ENCODE measurements around the gene AXDND1.

- TF ChIP-seq EZH2 (IDR thresholded peaks at IDR 0.05; ENCODE audit: borderline replicate concordance, low read depth, low read length, severe bottlenecking) (no peak), CTCF (IDR thresholded peaks at IDR 0.05; ENCODE audit: borderline replicate concordance, extremely low read depth, low read length, poor library complexity, severe bottlenecking) (no peak)
Measured at GRCh38 chr1:179352236-179352635, 13.5 kb upstream of the AXDND1 start.

Measured in DND-41 (cell line).